Measurements from ENCODE around the gene BOLA1.

BOLA1 gene

GRCh38 chr1:149927056-149927562 lies 27.7 kb downstream of the BOLA1 start:
- peak overlapping the region; percentile 88 for H3K27ac ChIP-seq (replicated peaks)
- TF ChIP-seq SPI1 (IDR thresholded peaks at IDR 0.05; ENCODE audit: borderline replicate concordance, low read depth) (peak; percentile 27; the same call in 1 of the 2 replicates), CTCF (IDR thresholded peaks at IDR 0.05; ENCODE audit: insufficient read depth, low read length) (no peak), POLR2AphosphoS5 (IDR thresholded peaks at IDR 0.05; ENCODE audit: low read depth) (no peak)
- DNase-seq (ENCODE audit: low read depth in 1 of 2, low spot score in 1 of 2) = peak in 1 of 2 experiments; percentile 7
- H3K27me3 ChIP-seq (ENCODE audit: insufficient read depth, poor library complexity, severe bottlenecking) = no peaks in the 10 kb centered on the region
- H3K4me3 ChIP-seq (replicated peaks; ENCODE audit: insufficient read depth, low read length) = peak overlapping the region; percentile 95

- no peaks in the 10 kb centered on the region for H3K27me3 ChIP-seq (ENCODE audit: insufficient read depth, poor library complexity, severe bottlenecking)
- peak; percentile 96 for TF ChIP-seq GABPA (IDR thresholded peaks at IDR 0.05; ENCODE audit: low read depth)
- peak; percentile 18 for TF ChIP-seq REST (IDR thresholded peaks at IDR 0.05; ENCODE audit: insufficient replicate concordance, low read depth)
- TF ChIP-seq CTCF (IDR thresholded peaks at IDR 0.05; ENCODE audit: insufficient read depth, low read length) = no peak
- peak; percentile 68; the same call in 1 of the 2 replicates for TF ChIP-seq SPI1 (IDR thresholded peaks at IDR 0.05; ENCODE audit: borderline replicate concordance, low read depth)
- TF ChIP-seq POLR2AphosphoS5 (IDR thresholded peaks at IDR 0.05; ENCODE audit: low read depth) = peak; percentile 81
- peak within 1 kb of the TSS; percentile 95 for H3K4me3 ChIP-seq (replicated peaks; ENCODE audit: insufficient read depth, low read length)
- H3K27ac ChIP-seq (replicated peaks) = peak within 1 kb of the TSS; percentile 88
- peak; percentile 89 to 96 for DNase-seq (ENCODE audit: low read depth in 1 of 2, low spot score in 1 of 2)
Measured at GRCh38 chr1:149927563-149928400, 28.4 kb downstream of the BOLA1 start, which contains the start of gene SF3B4. TSS of gene SF3B4 (minus strand) at chr1:149927803. CDS start at chr1:149927759, 44 bp downstream.

GRCh38 chr1:149928401-149928724 lies 29.0 kb downstream of the BOLA1 start:
- TF ChIP-seq GABPA (IDR thresholded peaks at IDR 0.05; ENCODE audit: low read depth) (no peak), SPI1 (IDR thresholded peaks at IDR 0.05; ENCODE audit: borderline replicate concordance, low read depth) (peak; percentile 84), REST (IDR thresholded peaks at IDR 0.05; ENCODE audit: insufficient replicate concordance, low read depth) (no peak), POLR2AphosphoS5 (IDR thresholded peaks at IDR 0.05; ENCODE audit: low read depth) (no peak)
- Histone ChIP-seq H3K4me3 (replicated peaks; ENCODE audit: insufficient read depth, low read length) (peak overlapping the region; percentile 95), H3K27ac (replicated peaks) (peak overlapping the region; percentile 88), H3K27me3 (ENCODE audit: insufficient read depth, poor library complexity, severe bottlenecking) (no peaks in the 10 kb centered on the region)
- DNase-seq (ENCODE audit: low read depth in 1 of 2, low spot score in 1 of 2) = no peak

- Histone ChIP-seq H3K4me3 (replicated peaks; ENCODE audit: insufficient read depth, low read length) (no peak overlapping the region), H3K27me3 (ENCODE audit: insufficient read depth, poor library complexity, severe bottlenecking) (no peaks in the 10 kb centered on the region), H3K27ac (replicated peaks) (peak overlapping the region; percentile 88)
- TF ChIP-seq SPI1 (IDR thresholded peaks at IDR 0.05; ENCODE audit: borderline replicate concordance, low read depth) (no peak), REST (IDR thresholded peaks at IDR 0.05; ENCODE audit: insufficient replicate concordance, low read depth) (no peak), GABPA (IDR thresholded peaks at IDR 0.05; ENCODE audit: low read depth) (no peak), CTCF (IDR thresholded peaks at IDR 0.05; ENCODE audit: insufficient read depth, low read length) (no peak), POLR2AphosphoS5 (IDR thresholded peaks at IDR 0.05; ENCODE audit: low read depth) (no peak)
- no peak for DNase-seq (ENCODE audit: low read depth in 1 of 2, low spot score in 1 of 2)
Measured at GRCh38 chr1:149929856-149930255, 30.5 kb downstream of the BOLA1 start.

Data from HL-60 (cell line).